Trophoblast cell (in vitro differentiated cells and primary cell): ENCODE results near the gene JUN.

Experiments
- DNase-seq, 2 donors: peaks; one replicate each; pipeline ENCODE4 v3.0.0-alpha.2; 2016
- H2AFZ ChIP-seq: 2 replicates; pipeline ENCODE4 v1.6.1; 2013; ENCODE audit warnings: low read length, moderate library complexity, mild to moderate bottlenecking; ENCODE audit not compliant: insufficient read depth, poor library complexity
- H2AK5ac ChIP-seq: 2 replicates; pipeline ENCODE4 v1.6.1; 2013; ENCODE audit warnings: mild to moderate bottlenecking, low read length
- H2BK120ac ChIP-seq: 2 replicates; pipeline ENCODE4 v1.6.1; 2013; ENCODE audit warnings: low read length, mild to moderate bottlenecking, moderate library complexity; ENCODE audit not compliant: insufficient read depth, poor library complexity
- H2BK12ac ChIP-seq: 2 replicates; pipeline ENCODE4 v1.6.1; 2013; ENCODE audit warnings: mild to moderate bottlenecking, low read length, moderate library complexity
- H2BK5ac ChIP-seq: 2 replicates; pipeline ENCODE4 v1.6.1; 2013; ENCODE audit warnings: low read length, low read depth, moderate library complexity, mild to moderate bottlenecking; ENCODE audit not compliant: poor library complexity
- H3K14ac ChIP-seq: 2 replicates; pipeline ENCODE4 v1.6.1; 2013; ENCODE audit warnings: mild to moderate bottlenecking, low read length
- H3K18ac ChIP-seq: 2 replicates; pipeline ENCODE4 v1.6.1; 2013; ENCODE audit warnings: mild to moderate bottlenecking, low read length
- H3K23ac ChIP-seq: 2 replicates; pipeline ENCODE4 v1.6.1; 2013; ENCODE audit warnings: low read length
- H3K27ac ChIP-seq: 2 replicates; pipeline ENCODE4 v1.5.1; 2013; ENCODE audit warnings: low read depth, mild to moderate bottlenecking, inconsistent platforms, low read length, moderate library complexity
- H3K27me3 ChIP-seq: 2 replicates; pipeline ENCODE4 v1.6.1; 2013; ENCODE audit warnings: inconsistent platforms, mild to moderate bottlenecking, low read length, moderate library complexity; ENCODE audit not compliant: insufficient read depth
- H3K36me3 ChIP-seq, 2 experiments: 1 replicate in 1 of 2; 2 replicates in 1 of 2; pipeline ENCODE4 v1.6.1; 2013; ENCODE audit warnings: low read length in 2 of 2, mild to moderate bottlenecking in 2 of 2, moderate library complexity in 1 of 2; ENCODE audit not compliant: insufficient read depth in 2 of 2, control insufficient read depth in 1 of 2
- H3K4ac ChIP-seq: 2 replicates; pipeline ENCODE4 v1.6.1; 2013; ENCODE audit warnings: low read depth, mild to moderate bottlenecking, low read length, moderate library complexity
- H3K4me1 ChIP-seq, 2 experiments: 1 replicate in 1 of 2; 2 replicates in 1 of 2; pipeline ENCODE4 v1.6.1; 2013; ENCODE audit warnings: low read length in 2 of 2, mild to moderate bottlenecking in 2 of 2, moderate library complexity in 1 of 2; ENCODE audit not compliant: insufficient read depth in 2 of 2, control insufficient read depth in 1 of 2
- H3K4me2 ChIP-seq: 2 replicates; pipeline ENCODE4 v1.6.1; 2013; ENCODE audit warnings: inconsistent platforms, mild to moderate bottlenecking, low read length, moderate library complexity
- H3K4me3 ChIP-seq: 2 replicates; pipeline ENCODE4 v1.5.1; 2013; ENCODE audit warnings: mild to moderate bottlenecking, low read depth, low read length, inconsistent platforms
- H3K79me1 ChIP-seq: one replicate; pipeline ENCODE4 v1.6.1; 2013; ENCODE audit warnings: low read length
- H3K79me2 ChIP-seq: 2 replicates; pipeline ENCODE4 v1.6.1; 2013; ENCODE audit warnings: low read length, mild to moderate bottlenecking; ENCODE audit not compliant: control insufficient read depth, insufficient read depth, poor library complexity
- H3K9ac ChIP-seq: 2 replicates; pipeline ENCODE4 v1.6.1; 2013; ENCODE audit warnings: mild to moderate bottlenecking, low read length
- H3K9me3 ChIP-seq: 2 replicates; pipeline ENCODE4 v1.6.1; 2013; ENCODE audit warnings: low read depth, mild to moderate bottlenecking, control low read depth, inconsistent platforms, low read length; ENCODE audit not compliant: insufficient read depth
- H4K12ac ChIP-seq: 2 replicates; pipeline ENCODE4 v1.6.1; 2013; ENCODE audit warnings: low read depth, mild to moderate bottlenecking, low read length, moderate library complexity
- H4K8ac ChIP-seq: 2 replicates; pipeline ENCODE4 v1.6.1; 2013; ENCODE audit warnings: low read depth, mild to moderate bottlenecking, low read length, moderate library complexity
- H4K91ac ChIP-seq: one replicate; pipeline ENCODE4 v1.6.1; 2013; ENCODE audit warnings: low read depth, mild to moderate bottlenecking, low read length, moderate library complexity
- WGBS: extraction: QIAGEN DNeasy Blood & Tissue Kit; methylation state at CpG from one replicate; pipeline ENCODE4 v1.1.7; 2013; ENCODE audit warnings: missing lambda C conversion rate; ENCODE audit not compliant: insufficient read length, insufficient coverage; ENCODE audit errors: extremely low coverage; 5-methylcytosine and 5-hydroxymethylcytosine counted together

The JUN gene

DNA sequence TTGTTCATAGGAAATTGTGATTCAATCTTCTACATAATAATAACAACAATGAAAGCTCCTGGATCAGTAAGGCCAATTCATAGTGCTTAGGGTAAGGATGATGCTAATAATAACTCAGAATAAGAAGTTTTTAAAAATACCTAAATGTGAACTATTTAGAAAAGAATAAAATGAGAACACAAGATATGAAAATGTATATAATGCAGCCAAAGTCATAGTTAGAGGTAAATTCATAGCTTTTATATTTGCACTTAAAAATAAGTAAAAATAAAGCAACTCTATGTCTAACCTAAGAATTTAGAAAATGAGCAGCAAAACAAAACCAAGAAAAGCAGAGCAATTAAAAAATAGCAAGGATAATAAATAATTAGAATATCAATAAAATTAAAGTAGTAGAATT, 43.5 kb upstream of the JUN start:
- Histone ChIP-seq H2AK5ac (no peak overlapping the region), H3K9ac (no peak overlapping the region), H2BK120ac (no peak overlapping the region), H4K12ac (no peak overlapping the region), H3K4me2 (no peak overlapping the region), H4K8ac (no peak overlapping the region), H3K36me3 (peaks cover 0 to 3% of the 10 kb centered on the region in 2 experiments), H3K4ac (no peak overlapping the region), H3K4me1 (peaks cover 0 to 6% of the 10 kb centered on the region in 2 experiments), H3K27me3 (no peaks in the 10 kb centered on the region), H3K14ac (no peak overlapping the region), H3K79me1 (peaks cover 2% of the 10 kb centered on the region), H3K18ac (no peak overlapping the region), H3K79me2 (no peaks in the 10 kb centered on the region), H3K27ac (no peak overlapping the region), H3K4me3 (no peak overlapping the region), H4K91ac (no peak overlapping the region), H3K23ac (no peak overlapping the region), H2BK12ac (no peak overlapping the region), H3K9me3 (peaks cover 3% of the 10 kb centered on the region), H2AFZ (no peak overlapping the region), H2BK5ac (no peak overlapping the region)
- no peak for DNase-seq

DNA sequence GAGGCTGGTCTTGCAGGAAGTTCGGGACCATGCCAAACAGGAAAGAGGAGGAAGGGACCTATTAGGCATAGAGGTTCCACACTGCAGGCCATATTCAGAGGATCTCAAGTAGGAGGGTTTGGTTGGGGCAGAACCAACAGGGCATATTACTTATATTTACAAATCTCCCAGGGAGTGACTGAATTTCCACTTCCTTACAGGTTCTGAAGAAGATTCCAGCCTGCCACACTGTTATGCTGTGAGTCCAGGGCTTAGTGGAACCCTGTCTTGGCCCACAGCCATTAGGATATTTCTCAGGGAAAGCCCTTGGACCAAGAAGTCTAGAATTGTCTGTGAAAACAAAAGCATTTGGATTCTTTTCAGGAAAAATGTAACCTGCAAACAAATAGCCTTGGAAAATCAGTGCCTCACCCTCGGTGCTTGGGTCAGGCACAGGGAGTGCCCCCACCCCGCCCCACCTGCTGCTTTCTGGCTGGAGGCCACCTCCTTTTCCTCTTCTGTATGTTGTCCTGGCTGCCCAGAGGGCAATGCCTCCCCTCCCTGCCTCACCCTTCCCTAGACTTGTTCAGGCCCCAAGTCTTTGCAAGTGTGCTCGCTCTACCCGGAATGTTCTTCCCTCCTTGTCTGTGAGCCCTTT, 41.0 kb upstream of the JUN start:
- H2AK5ac ChIP-seq: no peak overlapping the region
- H3K4me1 ChIP-seq: peaks cover 0 to 6% of the 10 kb centered on the region in 2 experiments
- no peak for DNase-seq
- peaks cover 3% of the 10 kb centered on the region for H3K9me3 ChIP-seq
- no peak overlapping the region for H4K12ac ChIP-seq
- H3K27ac ChIP-seq: no peak overlapping the region
- H3K4ac ChIP-seq: no peak overlapping the region
- no peaks in the 10 kb centered on the region for H3K27me3 ChIP-seq
- no peak overlapping the region for H2BK120ac ChIP-seq
- H4K91ac ChIP-seq: no peak overlapping the region
- H2BK5ac ChIP-seq: no peak overlapping the region
- no peak overlapping the region for H3K4me2 ChIP-seq
- no CpG with 5 or more reads among the region's 5 CpGs for WGBS
- no peak overlapping the region for H2BK12ac ChIP-seq
- peaks cover 0 to 3% of the 10 kb centered on the region in 2 experiments for H3K36me3 ChIP-seq
- peak overlapping the region; percentile 9 for H4K8ac ChIP-seq
- H3K79me1 ChIP-seq: peaks cover 2% of the 10 kb centered on the region
- no peak overlapping the region for H3K23ac ChIP-seq
- H2AFZ ChIP-seq: no peak overlapping the region
- H3K4me3 ChIP-seq: no peak overlapping the region
- H3K18ac ChIP-seq: no peak overlapping the region
- no peak overlapping the region for H3K14ac ChIP-seq
- H3K9ac ChIP-seq: no peak overlapping the region
- no peaks in the 10 kb centered on the region for H3K79me2 ChIP-seq

- no peak overlapping the region for H2BK120ac ChIP-seq
- no peak overlapping the region for H4K12ac ChIP-seq
- H3K79me1 ChIP-seq: peaks cover 2% of the 10 kb centered on the region
- H2BK5ac ChIP-seq: no peak overlapping the region
- H3K4ac ChIP-seq: no peak overlapping the region
- H3K14ac ChIP-seq: no peak overlapping the region
- H3K79me2 ChIP-seq: no peaks in the 10 kb centered on the region
- DNase-seq: peak in 1 of 2 donors; percentile 62
- H2BK12ac ChIP-seq: no peak overlapping the region
- H2AK5ac ChIP-seq: no peak overlapping the region
- no peak overlapping the region for H3K18ac ChIP-seq
- no peak overlapping the region for H4K8ac ChIP-seq
- WGBS: no CpG with 5 or more reads among the region's 4 CpGs
- H3K9me3 ChIP-seq: peaks cover 3% of the 10 kb centered on the region
- peaks cover 0 to 3% of the 10 kb centered on the region in 2 experiments for H3K36me3 ChIP-seq
- no peak overlapping the region for H2AFZ ChIP-seq
- peaks cover 0 to 6% of the 10 kb centered on the region in 2 experiments for H3K4me1 ChIP-seq
- no peak overlapping the region for H3K4me2 ChIP-seq
- no peak overlapping the region for H3K23ac ChIP-seq
- no peak overlapping the region for H3K4me3 ChIP-seq
- H4K91ac ChIP-seq: no peak overlapping the region
- H3K27me3 ChIP-seq: no peaks in the 10 kb centered on the region
- H3K27ac ChIP-seq: no peak overlapping the region
- no peak overlapping the region for H3K9ac ChIP-seq
These were observed 39.7 kb upstream of the JUN start for GRCh38 chr1:58823481-58824010.

GRCh38 chr1:58821309-58821708, 37.5 kb upstream of the JUN start:
- Histone ChIP-seq H3K9ac (no peak overlapping the region), H3K14ac (no peak overlapping the region), H3K79me1 (peaks cover 5% of the 10 kb centered on the region), H3K79me2 (no peaks in the 10 kb centered on the region), H2BK12ac (no peak overlapping the region), H2AK5ac (no peak overlapping the region), H3K23ac (no peak overlapping the region), H4K91ac (no peak overlapping the region), H3K4me1 (peaks cover 0 to 6% of the 10 kb centered on the region in 2 experiments), H4K8ac (no peak overlapping the region), H3K4ac (no peak overlapping the region), H2BK5ac (no peak overlapping the region), H3K18ac (no peak overlapping the region), H3K27ac (no peak overlapping the region), H4K12ac (no peak overlapping the region), H3K4me3 (no peak overlapping the region), H3K36me3 (no peaks in the 10 kb centered on the region), H3K4me2 (no peak overlapping the region), H3K9me3 (no peaks in the 10 kb centered on the region), H2BK120ac (no peak overlapping the region), H3K27me3 (no peaks in the 10 kb centered on the region), H2AFZ (no peak overlapping the region)
- no CpG with 5 or more reads among the region's 4 CpGs for WGBS
- DNase-seq: peak; percentile 73 to 79
